Erythroblast (primary cell): ENCODE measurements around the gene RLN2.

Experiments
- GATA1 ChIP-seq: IDR thresholded peaks from 2 replicates; pipeline ENCODE4 v1.6.1; 2011; ENCODE audit warnings: low read depth, mild to moderate bottlenecking, control low read depth, low read length, moderate library complexity
- POLR2A ChIP-seq: IDR thresholded peaks from 2 replicates; pipeline ENCODE4 v1.6.1; 2011; ENCODE audit warnings: mild to moderate bottlenecking, low read length

DNA sequence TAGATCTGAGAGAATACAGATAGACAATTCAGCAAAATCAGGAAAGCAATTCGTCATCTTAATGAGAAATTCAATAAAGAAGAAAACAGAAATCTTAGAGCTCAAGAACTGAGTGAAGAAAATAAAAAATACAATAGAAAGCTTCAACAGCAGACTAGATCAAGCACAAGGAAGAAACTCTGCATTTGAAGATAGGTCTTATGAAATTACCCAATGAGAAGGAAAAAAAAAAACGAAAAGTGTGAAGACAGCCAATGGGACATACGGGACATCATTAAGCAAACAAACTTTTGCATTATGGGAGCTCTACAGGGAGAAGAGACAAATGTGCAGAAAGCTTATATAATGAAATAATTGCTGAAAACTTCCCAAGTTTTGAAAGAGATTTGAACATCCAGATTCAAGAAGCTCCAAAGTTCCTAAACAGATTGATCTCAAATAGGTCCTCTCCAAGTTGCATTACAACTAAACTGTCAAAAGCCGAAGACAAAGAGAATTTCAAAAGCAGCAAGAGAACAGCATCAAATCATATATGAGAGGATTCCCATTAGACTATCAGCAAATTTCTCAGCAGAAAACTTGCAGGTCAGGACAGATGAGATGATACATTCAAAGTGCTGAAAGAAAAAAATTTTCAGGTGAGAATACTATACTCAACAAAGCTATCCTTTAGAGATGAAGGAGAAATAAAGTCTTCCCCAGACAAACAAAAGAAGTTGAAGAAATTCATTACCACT lies 10.8 kb upstream of the RLN2 start:
- TF ChIP-seq POLR2A: no peak
- TF ChIP-seq GATA1: no peak
